Activated T-cell treated with anti-CD3 and anti-CD28 coated beads, Interleukin-2, amount 50 U/mL, for 24 hours (primary cell): ENCODE results near the gene NBPF12.
"Not testable (repeated sequence)": the region's sequence is repeated elsewhere in the genome, so short reads cannot be mapped to it uniquely, and the experiment has no call there.

Experiments
- DNase-seq: peaks from one replicate; pipeline ENCODE4 v3.0.0-alpha.2; 2020
- H3K27ac Mint-ChIP-seq: 2 replicates; pipeline ENCODE4 v1.8.0; 2020; ENCODE audit warnings: mild to moderate bottlenecking, mixed read lengths
- H3K27me3 Mint-ChIP-seq: 2 replicates; pipeline ENCODE4 v1.8.0; 2020; ENCODE audit warnings: mixed read lengths
- H3K36me3 Mint-ChIP-seq: 2 replicates; pipeline ENCODE4 v1.8.0; 2020; ENCODE audit warnings: low read depth, mixed read lengths
- H3K4me1 Mint-ChIP-seq: 2 replicates; pipeline ENCODE4 v1.8.0; 2020; ENCODE audit warnings: low read depth, mixed read lengths
- H3K4me3 Mint-ChIP-seq: 2 replicates; pipeline ENCODE4 v1.8.0; 2020; ENCODE audit warnings: mild to moderate bottlenecking, moderate library complexity, mixed read lengths
- H3K9me3 Mint-ChIP-seq: 2 replicates; pipeline ENCODE4 v1.8.0; 2020; ENCODE audit warnings: mixed read lengths

NBPF12 gene

GRCh38 chr1:146938242-146938902 lies at the start of gene NBPF12:
Gene NBPF12 (plus strand): TSS chr1:146938324. CDS start chr1:146960144, 21,820 bp downstream.
- peaks cover 20% of the 10 kb centered on the region for H3K4me1 Mint-ChIP-seq
- H3K36me3 Mint-ChIP-seq, H3K27me3 Mint-ChIP-seq, H3K9me3 Mint-ChIP-seq: not testable (repeated sequence)
- peak within 1 kb of the TSS; percentile 90 for H3K4me3 Mint-ChIP-seq
- H3K27ac Mint-ChIP-seq: peak within 1 kb of the TSS; percentile 96
- DNase-seq: peak; percentile 88

- H3K27me3 Mint-ChIP-seq: peaks cover 10% of the 10 kb centered on the region
- H3K9me3 Mint-ChIP-seq, H3K4me1 Mint-ChIP-seq, H3K36me3 Mint-ChIP-seq, DNase-seq, H3K4me3 Mint-ChIP-seq, H3K27ac Mint-ChIP-seq: not testable (repeated sequence)
Observed at GRCh38 chr1:146891355-146891754, 46.8 kb upstream of the NBPF12 start.

GRCh38 chr1:146892331-146892730 lies 45.8 kb upstream of the NBPF12 start:
- peaks cover 10% of the 10 kb centered on the region for H3K27me3 Mint-ChIP-seq
- not testable (repeated sequence) for H3K4me3 Mint-ChIP-seq, H3K4me1 Mint-ChIP-seq, DNase-seq, H3K27ac Mint-ChIP-seq, H3K36me3 Mint-ChIP-seq, H3K9me3 Mint-ChIP-seq

- not testable (repeated sequence) for H3K36me3 Mint-ChIP-seq, H3K27me3 Mint-ChIP-seq, DNase-seq, H3K4me3 Mint-ChIP-seq, H3K4me1 Mint-ChIP-seq, H3K9me3 Mint-ChIP-seq, H3K27ac Mint-ChIP-seq
Observed at GRCh38 chr1:146907565-146908261, 30.4 kb upstream of the NBPF12 start.

- H3K4me3 Mint-ChIP-seq, H3K4me1 Mint-ChIP-seq: not testable (repeated sequence)
Observed at GRCh38 chr1:146912975-146913374, 25.1 kb upstream of the NBPF12 start.

GRCh38 chr1:146920811-146921210 lies 17.3 kb upstream of the NBPF12 start:
- H3K36me3 Mint-ChIP-seq, H3K9me3 Mint-ChIP-seq, H3K27ac Mint-ChIP-seq, H3K4me1 Mint-ChIP-seq, H3K4me3 Mint-ChIP-seq, H3K27me3 Mint-ChIP-seq, DNase-seq: not testable (repeated sequence)

More at GRCh38 chr1:146912975-146913374, 25.1 kb upstream of the NBPF12 start:
- H3K9me3 Mint-ChIP-seq, H3K27ac Mint-ChIP-seq, H3K36me3 Mint-ChIP-seq, H3K27me3 Mint-ChIP-seq, DNase-seq: not testable (repeated sequence)

- H3K36me3 Mint-ChIP-seq, H3K4me3 Mint-ChIP-seq, DNase-seq, H3K27ac Mint-ChIP-seq, H3K4me1 Mint-ChIP-seq, H3K27me3 Mint-ChIP-seq, H3K9me3 Mint-ChIP-seq: not testable (repeated sequence)
Observed at GRCh38 chr1:146922614-146923013, 15.5 kb upstream of the NBPF12 start.

GRCh38 chr1:146924106-146924505 lies 14.0 kb upstream of the NBPF12 start:
- H3K36me3 Mint-ChIP-seq, H3K27ac Mint-ChIP-seq, H3K4me1 Mint-ChIP-seq, H3K27me3 Mint-ChIP-seq, DNase-seq, H3K9me3 Mint-ChIP-seq, H3K4me3 Mint-ChIP-seq: not testable (repeated sequence)

GRCh38 chr1:146926413-146926812 lies 11.7 kb upstream of the NBPF12 start:
- H3K36me3 Mint-ChIP-seq, H3K9me3 Mint-ChIP-seq, H3K27me3 Mint-ChIP-seq, H3K4me3 Mint-ChIP-seq, H3K27ac Mint-ChIP-seq, DNase-seq, H3K4me1 Mint-ChIP-seq: not testable (repeated sequence)

GRCh38 chr1:146930225-146930624 lies 7.9 kb upstream of the NBPF12 start:
- H3K27me3 Mint-ChIP-seq: peaks cover 11% of the 10 kb centered on the region
- not testable (repeated sequence) for DNase-seq, H3K36me3 Mint-ChIP-seq, H3K27ac Mint-ChIP-seq, H3K4me1 Mint-ChIP-seq, H3K9me3 Mint-ChIP-seq, H3K4me3 Mint-ChIP-seq

- not testable (repeated sequence) for H3K36me3 Mint-ChIP-seq, DNase-seq, H3K27ac Mint-ChIP-seq, H3K9me3 Mint-ChIP-seq, H3K4me3 Mint-ChIP-seq
- H3K4me1 Mint-ChIP-seq: peaks cover 10% of the 10 kb centered on the region
- peaks cover 11% of the 10 kb centered on the region for H3K27me3 Mint-ChIP-seq
Observed at GRCh38 chr1:146934390-146935223, 3.5 kb upstream of the NBPF12 start.

- H3K4me1 Mint-ChIP-seq: peaks cover 20% of the 10 kb centered on the region
- peak overlapping the region; percentile 46 for H3K4me3 Mint-ChIP-seq
- not testable (repeated sequence) for DNase-seq, H3K36me3 Mint-ChIP-seq, H3K27me3 Mint-ChIP-seq, H3K9me3 Mint-ChIP-seq
- H3K27ac Mint-ChIP-seq: peak overlapping the region; percentile 68
Observed at GRCh38 chr1:146937462-146937861, 662 bp upstream of the NBPF12 start.

- H3K9me3 Mint-ChIP-seq, H3K27me3 Mint-ChIP-seq, H3K36me3 Mint-ChIP-seq: not testable (repeated sequence)
- H3K4me3 Mint-ChIP-seq: peak overlapping the region; percentile 90
- peak; percentile 57 for DNase-seq
- peak overlapping the region; percentile 96 for H3K27ac Mint-ChIP-seq
- H3K4me1 Mint-ChIP-seq: peaks cover 20% of the 10 kb centered on the region
Observed at GRCh38 chr1:146938927-146939786, 1.0 kb downstream of the NBPF12 start.

- peaks cover 15% of the 10 kb centered on the region for H3K4me1 Mint-ChIP-seq
- H3K27me3 Mint-ChIP-seq, H3K4me3 Mint-ChIP-seq, H3K27ac Mint-ChIP-seq, DNase-seq, H3K36me3 Mint-ChIP-seq, H3K9me3 Mint-ChIP-seq: not testable (repeated sequence)
Observed at GRCh38 chr1:146940293-146940692, 2.2 kb downstream of the NBPF12 start.
